ENCODE results near the gene GRM3. TPM values are rescaled to one million over a fixed set of nuclear protein-coding genes. Genes with fewer than 3 reads are reported as not detected.

GRM3 gene
- polyA plus RNA-seq, 1 of the 3 experiments (the other 2 are of a cell fraction), result not detected

DNA sequence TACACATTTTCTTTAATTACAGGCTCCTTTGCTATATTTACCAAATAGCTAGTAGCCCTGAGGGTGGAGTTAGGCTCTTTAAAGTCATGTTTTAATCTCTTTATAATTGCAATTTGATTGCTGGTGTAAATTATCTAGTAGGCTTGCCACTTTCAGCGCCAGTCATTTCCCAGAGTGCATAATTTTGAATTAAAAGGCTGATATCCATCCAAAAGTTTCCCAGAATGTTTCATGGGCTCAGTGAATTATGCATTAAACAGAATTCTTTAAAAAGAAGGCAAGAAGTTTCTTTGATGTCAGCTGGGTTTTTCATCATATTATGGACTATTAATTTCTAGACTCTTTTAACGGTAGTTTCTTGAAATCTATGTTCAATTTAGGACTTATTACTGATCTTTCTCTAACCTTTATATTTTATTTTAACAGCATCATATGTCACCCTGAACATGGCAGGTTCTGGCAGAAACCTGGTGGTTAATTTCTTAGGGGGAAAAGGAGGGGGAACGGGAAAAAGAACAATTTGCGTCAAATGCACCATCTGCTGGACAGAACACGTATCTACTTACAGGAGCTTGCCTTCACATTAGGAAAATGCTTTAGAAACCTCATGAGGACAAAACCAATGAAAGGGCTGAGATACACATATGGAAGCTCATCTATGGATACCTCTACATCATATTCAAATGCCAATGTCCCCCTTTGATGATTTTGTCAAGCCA is 171.1 kb downstream of the GRM3 start:
- ChIA-PET CTCF (interaction anchor here (0.6 to 5.3 kb wide), 59 partner anchors 10 to 954 kb away, joined by 3 to 64 read pairs (median 4); no protein-coding TSS in a partner anchor), POLR2A (no interaction called here)
- Histone ChIP-seq H3K79me2 (ENCODE audit: insufficient read depth) (no peaks in the 10 kb centered on the region), H3K27ac (ENCODE audit: low read depth in 2 of 2, low read length in 1 of 2) (no peak overlapping the region), H3F3A (replicated peaks; ENCODE audit: insufficient read depth) (no peaks in the 10 kb centered on the region), H2AFZ (ENCODE audit: low read depth) (no peak overlapping the region), H3K4me2 (no peak overlapping the region), H3K9me3 (no peaks in the 10 kb centered on the region), H3K4me3 (ENCODE audit: low read depth in 2 of 2, low read length in 1 of 2) (no peak overlapping the region), H3K9me2 (no peaks in the 10 kb centered on the region; the same call in 1 of the 2 replicates), H3K4me1 (ENCODE audit: control insufficient read depth in 1 of 2, insufficient read depth in 2 of 2, low read depth in 1 of 2, low read length in 1 of 2) (no peaks in the 10 kb centered on the region; a peak in 1 of 4 replicates), H3K36me3 (replicated peaks in 1 of 2; ENCODE audit: control insufficient read depth in 1 of 2, insufficient read depth in 2 of 2, low read length in 1 of 2) (no peaks in the 10 kb centered on the region), H4K20me1 (ENCODE audit: insufficient read depth) (no peaks in the 10 kb centered on the region), H3K27me3 (ENCODE audit: insufficient read depth) (no peaks in the 10 kb centered on the region), H3K9ac (no peak overlapping the region)
- peak; percentile 87 for TF ChIP-seq RAD21 (IDR thresholded peaks at IDR 0.05; ENCODE audit: low read length)
- TF ChIP-seq, protein P1, sequence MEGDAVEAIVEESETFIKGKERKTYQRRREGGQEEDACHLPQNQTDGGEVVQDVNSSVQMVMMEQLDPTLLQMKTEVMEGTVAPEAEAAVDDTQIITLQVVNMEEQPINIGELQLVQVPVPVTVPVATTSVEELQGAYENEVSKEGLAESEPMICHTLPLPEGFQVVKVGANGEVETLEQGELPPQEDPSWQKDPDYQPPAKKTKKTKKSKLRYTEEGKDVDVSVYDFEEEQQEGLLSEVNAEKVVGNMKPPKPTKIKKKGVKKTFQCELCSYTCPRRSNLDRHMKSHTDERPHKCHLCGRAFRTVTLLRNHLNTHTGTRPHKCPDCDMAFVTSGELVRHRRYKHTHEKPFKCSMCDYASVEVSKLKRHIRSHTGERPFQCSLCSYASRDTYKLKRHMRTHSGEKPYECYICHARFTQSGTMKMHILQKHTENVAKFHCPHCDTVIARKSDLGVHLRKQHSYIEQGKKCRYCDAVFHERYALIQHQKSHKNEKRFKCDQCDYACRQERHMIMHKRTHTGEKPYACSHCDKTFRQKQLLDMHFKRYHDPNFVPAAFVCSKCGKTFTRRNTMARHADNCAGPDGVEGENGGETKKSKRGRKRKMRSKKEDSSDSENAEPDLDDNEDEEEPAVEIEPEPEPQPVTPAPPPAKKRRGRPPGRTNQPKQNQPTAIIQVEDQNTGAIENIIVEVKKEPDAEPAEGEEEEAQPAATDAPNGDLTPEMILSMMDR (IDR thresholded peaks at IDR 0.05), result peak; percentile 70
- TF ChIP-seq SMC3 (IDR thresholded peaks at IDR 0.05; ENCODE audit: low read depth, low read length), result peak; percentile 80
- no peak for TF ChIP-seq FOSL2 (IDR thresholded peaks at IDR 0.05; ENCODE audit: borderline replicate concordance, low read depth)
- peak; percentile 50 for DNase-seq
- 24% methylated on average over 5 of the region's 5 CpGs for WGBS (ENCODE audit: low lambda C conversion rate)

DNA sequence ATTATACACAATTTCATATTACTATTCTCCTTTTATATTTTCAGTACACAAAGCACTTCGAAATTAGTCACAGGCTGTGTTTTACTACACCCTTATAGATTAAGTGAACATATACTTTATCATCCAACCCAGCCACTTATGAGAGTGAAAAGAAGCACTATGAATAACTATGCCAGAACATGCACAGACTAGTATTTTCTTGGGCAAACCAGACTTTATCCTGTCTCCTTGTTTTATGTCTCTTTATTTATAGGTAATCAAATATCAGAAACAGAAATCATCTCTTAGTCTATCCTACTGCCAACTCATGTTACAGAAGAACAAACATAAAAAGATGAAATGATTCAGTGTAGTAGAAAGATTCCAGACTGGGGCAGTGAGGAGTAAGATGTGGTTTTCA is 171.8 kb downstream of the GRM3 start:
- no peak overlapping the region for H3K9ac ChIP-seq
- POLR2A ChIA-PET, result no interaction called here
- no peaks in the 10 kb centered on the region for H3K36me3 ChIP-seq (replicated peaks in 1 of 2; ENCODE audit: control insufficient read depth in 1 of 2, insufficient read depth in 2 of 2, low read length in 1 of 2)
- no peak overlapping the region for H3K27ac ChIP-seq (ENCODE audit: low read depth in 2 of 2, low read length in 1 of 2)
- 7% methylated on average over 1 of the region's 1 CpG for WGBS (ENCODE audit: low lambda C conversion rate)
- H3K9me2 ChIP-seq, result no peaks in the 10 kb centered on the region; the same call in 1 of the 2 replicates
- H4K20me1 ChIP-seq (ENCODE audit: insufficient read depth), result no peaks in the 10 kb centered on the region
- CTCF ChIA-PET, result interaction anchor here (0.6 to 5.3 kb wide), 48 partner anchors 10 to 955 kb away, joined by 3 to 64 read pairs (median 4); no protein-coding TSS in a partner anchor
- H3K9me3 ChIP-seq, result no peaks in the 10 kb centered on the region
- H3K79me2 ChIP-seq (ENCODE audit: insufficient read depth), result no peaks in the 10 kb centered on the region
- no peaks in the 10 kb centered on the region for H3K27me3 ChIP-seq (ENCODE audit: insufficient read depth)
- DNase-seq, result no peak
- H3K4me1 ChIP-seq (ENCODE audit: control insufficient read depth in 1 of 2, insufficient read depth in 2 of 2, low read depth in 1 of 2, low read length in 1 of 2), result no peaks in the 10 kb centered on the region; a peak in 1 of 4 replicates
- no peaks in the 10 kb centered on the region for H3F3A ChIP-seq (replicated peaks; ENCODE audit: insufficient read depth)
- no peak overlapping the region for H3K4me2 ChIP-seq
- H3K4me3 ChIP-seq (ENCODE audit: low read depth in 2 of 2, low read length in 1 of 2), result no peak overlapping the region
- no peak overlapping the region for H2AFZ ChIP-seq (ENCODE audit: low read depth)
- TF ChIP-seq GATA2 (CRISPR knock-in tag; IDR thresholded peaks at IDR 0.05) (no peak), EZH2phosphoT487 (IDR thresholded peaks at IDR 0.05; ENCODE audit: borderline replicate concordance, low read depth) (no peak), RXRA (IDR thresholded peaks at IDR 0.05; ENCODE audit: borderline replicate concordance, low read depth) (no peak)
- TF ChIP-seq, protein P2, sequence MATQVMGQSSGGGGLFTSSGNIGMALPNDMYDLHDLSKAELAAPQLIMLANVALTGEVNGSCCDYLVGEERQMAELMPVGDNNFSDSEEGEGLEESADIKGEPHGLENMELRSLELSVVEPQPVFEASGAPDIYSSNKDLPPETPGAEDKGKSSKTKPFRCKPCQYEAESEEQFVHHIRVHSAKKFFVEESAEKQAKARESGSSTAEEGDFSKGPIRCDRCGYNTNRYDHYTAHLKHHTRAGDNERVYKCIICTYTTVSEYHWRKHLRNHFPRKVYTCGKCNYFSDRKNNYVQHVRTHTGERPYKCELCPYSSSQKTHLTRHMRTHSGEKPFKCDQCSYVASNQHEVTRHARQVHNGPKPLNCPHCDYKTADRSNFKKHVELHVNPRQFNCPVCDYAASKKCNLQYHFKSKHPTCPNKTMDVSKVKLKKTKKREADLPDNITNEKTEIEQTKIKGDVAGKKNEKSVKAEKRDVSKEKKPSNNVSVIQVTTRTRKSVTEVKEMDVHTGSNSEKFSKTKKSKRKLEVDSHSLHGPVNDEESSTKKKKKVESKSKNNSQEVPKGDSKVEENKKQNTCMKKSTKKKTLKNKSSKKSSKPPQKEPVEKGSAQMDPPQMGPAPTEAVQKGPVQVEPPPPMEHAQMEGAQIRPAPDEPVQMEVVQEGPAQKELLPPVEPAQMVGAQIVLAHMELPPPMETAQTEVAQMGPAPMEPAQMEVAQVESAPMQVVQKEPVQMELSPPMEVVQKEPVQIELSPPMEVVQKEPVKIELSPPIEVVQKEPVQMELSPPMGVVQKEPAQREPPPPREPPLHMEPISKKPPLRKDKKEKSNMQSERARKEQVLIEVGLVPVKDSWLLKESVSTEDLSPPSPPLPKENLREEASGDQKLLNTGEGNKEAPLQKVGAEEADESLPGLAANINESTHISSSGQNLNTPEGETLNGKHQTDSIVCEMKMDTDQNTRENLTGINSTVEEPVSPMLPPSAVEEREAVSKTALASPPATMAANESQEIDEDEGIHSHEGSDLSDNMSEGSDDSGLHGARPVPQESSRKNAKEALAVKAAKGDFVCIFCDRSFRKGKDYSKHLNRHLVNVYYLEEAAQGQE (IDR thresholded peaks at IDR 0.05; ENCODE audit: low read depth, low read length), result no peak

Data from SK-N-SH (cell line).